Measurements from ENCODE around the gene FAT1.

Gene FAT1

GRCh38 chr4:186695392-186695791 is 28.3 kb downstream of the FAT1 start:
- H3K4me3 ChIP-seq (ENCODE audit: low read depth, low read length), result no peak overlapping the region
- H2AFZ ChIP-seq, result no peak overlapping the region
- H3K27me3 ChIP-seq (ENCODE audit: control insufficient read depth, insufficient read depth, low read length), result no peaks in the 10 kb centered on the region
- H3K79me2 ChIP-seq, result no peaks in the 10 kb centered on the region
- TF ChIP-seq, protein P1, sequence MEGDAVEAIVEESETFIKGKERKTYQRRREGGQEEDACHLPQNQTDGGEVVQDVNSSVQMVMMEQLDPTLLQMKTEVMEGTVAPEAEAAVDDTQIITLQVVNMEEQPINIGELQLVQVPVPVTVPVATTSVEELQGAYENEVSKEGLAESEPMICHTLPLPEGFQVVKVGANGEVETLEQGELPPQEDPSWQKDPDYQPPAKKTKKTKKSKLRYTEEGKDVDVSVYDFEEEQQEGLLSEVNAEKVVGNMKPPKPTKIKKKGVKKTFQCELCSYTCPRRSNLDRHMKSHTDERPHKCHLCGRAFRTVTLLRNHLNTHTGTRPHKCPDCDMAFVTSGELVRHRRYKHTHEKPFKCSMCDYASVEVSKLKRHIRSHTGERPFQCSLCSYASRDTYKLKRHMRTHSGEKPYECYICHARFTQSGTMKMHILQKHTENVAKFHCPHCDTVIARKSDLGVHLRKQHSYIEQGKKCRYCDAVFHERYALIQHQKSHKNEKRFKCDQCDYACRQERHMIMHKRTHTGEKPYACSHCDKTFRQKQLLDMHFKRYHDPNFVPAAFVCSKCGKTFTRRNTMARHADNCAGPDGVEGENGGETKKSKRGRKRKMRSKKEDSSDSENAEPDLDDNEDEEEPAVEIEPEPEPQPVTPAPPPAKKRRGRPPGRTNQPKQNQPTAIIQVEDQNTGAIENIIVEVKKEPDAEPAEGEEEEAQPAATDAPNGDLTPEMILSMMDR (IDR thresholded peaks at IDR 0.05), result no peak
- no peak overlapping the region for H3K4me2 ChIP-seq (ENCODE audit: low read length)
- no peaks in the 10 kb centered on the region for H3K9me3 ChIP-seq (ENCODE audit: control insufficient read depth, low read length)
- no peaks in the 10 kb centered on the region for H3K36me3 ChIP-seq (ENCODE audit: control insufficient read depth, insufficient read depth, low read length)
- H3K9ac ChIP-seq, result no peak overlapping the region
- H3K4me1 ChIP-seq, result no peaks in the 10 kb centered on the region
- H3K27ac ChIP-seq, result no peak overlapping the region

GRCh38 chr4:186693894-186694293 is 29.8 kb downstream of the FAT1 start:
- no peak overlapping the region for H3K4me3 ChIP-seq (ENCODE audit: low read depth, low read length)
- no peak overlapping the region for H3K4me2 ChIP-seq (ENCODE audit: low read length)
- TF ChIP-seq, protein P1 (IDR thresholded peaks at IDR 0.05), result no peak
- H3K27me3 ChIP-seq (ENCODE audit: control insufficient read depth, insufficient read depth, low read length), result no peaks in the 10 kb centered on the region
- H3K27ac ChIP-seq, result no peak overlapping the region
- H3K36me3 ChIP-seq (ENCODE audit: control insufficient read depth, insufficient read depth, low read length), result no peaks in the 10 kb centered on the region
- no peaks in the 10 kb centered on the region for H3K4me1 ChIP-seq
- H2AFZ ChIP-seq, result no peak overlapping the region
- H3K9ac ChIP-seq, result no peak overlapping the region
- H3K9me3 ChIP-seq (ENCODE audit: control insufficient read depth, low read length), result no peaks in the 10 kb centered on the region
- no peaks in the 10 kb centered on the region for H3K79me2 ChIP-seq

DNA sequence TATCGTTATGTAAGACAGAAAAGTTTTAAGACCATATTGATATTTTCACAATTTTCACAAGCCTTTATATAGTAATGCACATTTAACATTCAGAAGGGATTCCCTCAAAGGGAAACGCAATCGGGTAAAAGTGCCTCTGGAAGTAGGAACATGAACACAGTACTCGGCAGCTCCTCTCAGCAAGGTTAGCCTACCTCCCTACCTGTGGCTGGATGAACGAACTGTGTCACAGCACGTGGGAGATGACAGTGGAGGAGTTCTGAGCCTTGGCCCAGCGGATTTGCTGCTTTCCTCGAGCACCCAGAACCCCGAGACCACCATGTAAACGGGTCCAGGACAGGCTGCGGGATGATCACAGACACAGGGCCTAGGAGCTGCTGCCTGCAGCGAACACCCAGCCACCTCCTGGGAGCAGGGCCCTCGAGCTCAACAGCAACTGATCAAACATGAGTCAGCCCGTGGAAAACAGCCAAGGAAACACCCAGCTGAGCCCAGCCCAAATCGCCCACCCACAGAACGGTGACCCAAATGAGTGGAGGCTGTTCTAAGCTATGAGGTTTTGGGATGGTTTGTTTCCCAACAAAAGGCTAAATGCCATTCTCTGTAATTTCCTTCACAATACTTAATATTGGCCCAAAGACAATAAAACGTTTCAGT is 30.4 kb downstream of the FAT1 start:
- no peaks in the 10 kb centered on the region for H3K79me2 ChIP-seq
- no peak overlapping the region for H3K4me2 ChIP-seq (ENCODE audit: low read length)

GRCh38 chr4:186691396-186691795 is 32.3 kb downstream of the FAT1 start:
- Histone ChIP-seq H3K9me3 (ENCODE audit: control insufficient read depth, low read length) (no peaks in the 10 kb centered on the region), H3K79me2 (no peaks in the 10 kb centered on the region), H3K9ac (no peak overlapping the region), H3K4me2 (ENCODE audit: low read length) (no peak overlapping the region), H3K27ac (no peak overlapping the region), H3K4me1 (no peaks in the 10 kb centered on the region), H3K27me3 (ENCODE audit: control insufficient read depth, insufficient read depth, low read length) (no peaks in the 10 kb centered on the region), H3K4me3 (ENCODE audit: low read depth, low read length) (no peak overlapping the region), H2AFZ (no peak overlapping the region), H3K36me3 (ENCODE audit: control insufficient read depth, insufficient read depth, low read length) (no peaks in the 10 kb centered on the region)
- TF ChIP-seq, protein P1 (IDR thresholded peaks at IDR 0.05), result no peak

More for the DNA sequence above, 30.4 kb downstream of the FAT1 start:
- H3K27me3 ChIP-seq (ENCODE audit: control insufficient read depth, insufficient read depth, low read length), result no peaks in the 10 kb centered on the region
- TF ChIP-seq, protein P1 (IDR thresholded peaks at IDR 0.05), result no peak
- no peaks in the 10 kb centered on the region for H3K4me1 ChIP-seq
- H3K9me3 ChIP-seq (ENCODE audit: control insufficient read depth, low read length), result no peaks in the 10 kb centered on the region
- no peak overlapping the region for H3K27ac ChIP-seq
- H2AFZ ChIP-seq, result no peak overlapping the region
- no peak overlapping the region for H3K4me3 ChIP-seq (ENCODE audit: low read depth, low read length)
- H3K36me3 ChIP-seq (ENCODE audit: control insufficient read depth, insufficient read depth, low read length), result no peaks in the 10 kb centered on the region
- no peak overlapping the region for H3K9ac ChIP-seq

DNA sequence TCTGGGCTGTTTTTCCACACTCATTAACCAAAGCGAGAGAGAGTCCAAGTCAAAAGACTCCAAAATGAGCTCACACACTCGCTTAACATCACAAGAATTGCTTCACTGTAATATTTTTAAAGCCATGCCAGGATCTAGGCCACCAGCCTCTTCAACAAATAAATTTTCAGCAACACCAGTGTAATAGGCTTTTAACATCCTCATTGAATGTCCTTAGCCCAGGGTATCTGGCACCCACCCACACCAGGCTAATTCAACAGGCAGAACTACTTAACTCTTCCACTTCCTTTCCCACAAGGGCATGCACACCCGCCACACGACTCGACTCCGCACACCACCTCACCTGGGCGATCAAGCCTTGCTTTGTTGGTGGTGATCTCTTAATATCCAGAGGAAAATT is 34.2 kb downstream of the FAT1 start:
- no peaks in the 10 kb centered on the region for H3K4me1 ChIP-seq
- H3K9ac ChIP-seq, result no peak overlapping the region
- H3K27me3 ChIP-seq (ENCODE audit: control insufficient read depth, insufficient read depth, low read length), result no peaks in the 10 kb centered on the region
- H3K9me3 ChIP-seq (ENCODE audit: control insufficient read depth, low read length), result no peaks in the 10 kb centered on the region
- no peak overlapping the region for H3K4me2 ChIP-seq (ENCODE audit: low read length)
- no peak overlapping the region for H2AFZ ChIP-seq
- no peak overlapping the region for H3K27ac ChIP-seq
- no peak overlapping the region for H3K4me3 ChIP-seq (ENCODE audit: low read depth, low read length)
- H3K36me3 ChIP-seq (ENCODE audit: control insufficient read depth, insufficient read depth, low read length), result no peaks in the 10 kb centered on the region
- TF ChIP-seq, protein P1 (IDR thresholded peaks at IDR 0.05), result no peak
- no peaks in the 10 kb centered on the region for H3K79me2 ChIP-seq

All from parathyroid adenoma (tissue), 2 donors.